ENCODE results near the gene TFE3.

TFE3 gene
- total RNA-seq, result 34.5 to 103 (median 57.7) reads per million in 17 experiments

DNA sequence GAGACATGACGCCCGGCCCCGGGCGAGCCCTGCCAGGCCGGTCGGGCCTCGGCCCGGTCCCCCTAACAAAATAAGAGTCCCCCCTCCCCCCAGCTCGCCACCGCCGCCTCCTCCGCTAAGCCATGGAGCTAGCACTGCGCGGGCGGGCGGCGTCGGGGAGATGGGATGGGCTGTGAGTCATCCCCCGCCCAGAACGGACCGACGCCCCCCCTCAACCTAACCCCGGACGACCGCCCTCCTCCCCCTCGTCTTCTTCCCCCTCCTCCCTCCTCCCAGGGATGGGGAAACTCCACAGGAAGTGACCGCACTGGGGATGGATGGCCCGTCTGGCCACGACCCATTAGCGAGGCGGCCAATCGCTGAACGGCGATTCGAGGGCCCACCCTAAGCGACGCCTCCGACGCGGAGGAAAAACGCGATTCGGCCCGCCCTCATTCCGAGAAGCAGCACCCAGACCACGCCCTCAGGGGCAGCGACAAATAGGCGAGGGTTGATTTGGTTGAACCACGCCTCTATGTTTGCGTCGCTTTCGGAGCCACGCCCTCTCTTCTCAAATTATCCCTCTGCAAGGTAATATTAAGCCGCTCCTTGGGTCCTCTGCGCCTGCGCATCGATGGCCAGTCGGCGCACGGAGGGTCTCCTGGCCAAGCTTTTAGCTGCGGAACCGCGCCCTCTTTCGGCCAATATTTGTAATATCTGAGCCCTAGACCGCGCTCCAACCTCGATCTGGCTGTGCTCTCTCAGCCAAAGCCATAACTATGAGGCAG is at the start of gene TFE3:
TSS of gene TFE3 (minus strand) at position 138 of the 767 bp plus-strand sequence. CDS start at position 7, 131 bp downstream.
- DNase-seq, result peak; percentile 96 to 98 (median 97)

- DNase-seq, result no peak
Observed at GRCh38 chrX:49089553-49089952, 46.4 kb upstream of the TFE3 start.

DNA sequence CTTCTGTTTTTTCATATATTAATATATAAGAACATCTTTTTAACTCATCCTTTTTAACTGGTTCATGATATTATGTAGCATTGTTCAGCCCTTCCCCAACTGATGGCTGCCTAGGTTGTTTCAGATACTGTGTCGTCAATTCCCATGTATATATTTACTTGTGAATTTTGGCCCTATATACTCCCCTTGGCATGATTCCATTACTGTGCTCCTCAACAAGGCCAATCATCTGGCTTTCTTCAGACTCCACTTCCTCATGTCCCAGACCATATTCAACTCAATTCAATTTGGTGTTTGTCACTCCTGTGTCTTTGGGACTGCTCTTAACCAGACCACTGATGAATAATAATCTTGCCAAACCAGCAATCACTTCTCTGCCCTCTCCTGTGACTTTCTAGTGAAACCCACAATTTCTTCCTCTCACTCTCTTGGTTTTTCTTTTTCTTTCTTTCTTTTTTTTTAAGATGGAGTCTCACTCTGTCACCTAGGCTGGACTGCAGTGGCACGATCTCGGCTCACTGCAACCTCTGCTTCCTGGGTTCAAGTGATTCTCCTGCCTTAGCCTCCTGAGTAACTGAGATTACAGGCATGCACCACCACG is 39.2 kb upstream of the TFE3 start:
- no peak for DNase-seq

DNA sequence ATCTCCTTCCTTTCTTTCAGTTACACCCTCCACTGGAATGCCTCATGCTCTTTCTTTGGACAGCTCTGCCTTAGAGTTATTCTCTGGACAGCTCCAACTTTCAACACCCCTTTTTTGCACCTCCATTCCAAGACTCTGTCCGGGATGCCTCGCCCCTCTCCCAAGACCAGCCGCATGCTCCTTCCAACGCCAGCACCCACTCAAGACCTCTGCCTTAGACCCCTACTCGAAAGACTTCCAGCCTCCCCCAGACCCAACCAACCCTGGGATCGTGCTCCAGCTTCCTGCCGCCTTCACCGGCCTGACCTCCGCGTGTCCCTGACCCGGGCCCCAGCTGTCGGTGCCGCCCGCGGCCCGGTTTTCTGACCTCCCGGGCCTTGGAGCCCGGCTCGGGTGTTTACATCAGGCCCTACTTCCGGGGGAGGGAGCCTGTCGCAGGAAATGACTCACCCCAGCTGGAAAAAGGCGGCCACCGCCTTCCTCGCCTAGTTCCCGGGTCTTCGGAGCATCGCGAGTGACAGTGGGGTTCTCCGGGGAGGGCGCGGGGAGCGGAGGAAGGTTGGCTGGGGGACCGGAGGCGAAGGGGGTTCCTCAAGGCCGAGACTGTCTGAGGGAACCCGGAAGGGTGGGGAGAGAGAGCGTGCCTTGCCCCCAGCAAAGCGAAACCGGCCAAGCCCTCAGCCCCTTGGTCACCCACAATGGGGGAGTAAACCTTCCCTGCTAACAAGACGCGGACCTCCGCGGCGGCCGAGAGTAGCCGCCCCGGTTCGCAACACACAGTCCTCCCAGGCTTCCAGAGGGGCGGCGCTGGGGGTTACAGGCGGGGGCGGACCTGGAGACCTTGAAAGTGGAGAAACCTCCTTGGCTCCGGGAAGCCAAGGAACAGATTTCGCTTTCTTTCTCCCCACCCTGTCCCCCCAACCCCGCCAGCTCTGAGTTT is 36.6 kb upstream of the TFE3 start, which contains the start of gene WDR45:
TSS of gene WDR45 (minus strand) at position 399 of the 940 bp plus-strand sequence. CDS start 1,792 bp downstream, outside the sequence.
- peak; percentile 58 to 82 (median 78) for DNase-seq

DNA sequence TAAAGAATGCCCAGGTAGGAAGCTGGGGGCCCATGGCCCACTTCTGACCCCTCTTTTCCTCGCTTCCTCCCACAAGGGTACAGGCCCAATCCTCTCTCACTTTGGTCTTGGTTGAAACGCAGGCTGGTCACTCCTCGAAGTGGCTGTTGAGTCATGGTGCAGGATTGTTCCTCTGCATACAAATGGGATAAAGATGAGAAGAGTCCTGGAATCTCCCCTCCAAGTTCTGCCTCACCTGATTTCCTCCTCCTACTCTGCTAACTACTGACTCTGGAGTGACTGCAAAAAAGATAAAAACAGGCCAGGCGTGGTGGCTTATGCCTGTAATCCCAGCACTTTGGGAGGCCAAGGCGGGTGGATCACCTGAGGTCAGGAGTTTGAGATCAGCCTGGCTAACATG is 34.8 kb upstream of the TFE3 start:
- no peak for DNase-seq

DNA sequence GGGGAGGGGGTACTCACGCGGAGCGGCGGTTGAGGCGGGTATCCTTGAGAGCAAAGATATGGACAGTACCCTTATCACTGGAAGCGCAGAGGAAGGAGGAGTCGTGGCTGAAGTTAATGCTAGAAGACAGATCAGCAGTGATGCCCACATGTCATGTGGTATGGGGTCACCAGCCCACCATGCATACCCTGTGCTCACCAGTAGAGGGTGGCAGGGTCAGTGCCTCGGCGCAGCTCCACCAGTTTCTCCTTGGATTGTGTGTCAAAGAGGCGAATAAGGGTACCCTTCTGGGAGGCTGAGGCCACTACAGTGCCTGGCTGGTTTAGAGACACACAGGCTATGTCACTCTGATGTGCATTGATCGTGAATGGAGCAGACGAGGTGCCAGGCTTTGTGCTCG is 32.2 kb upstream of the TFE3 start:
- no peak for DNase-seq

DNA sequence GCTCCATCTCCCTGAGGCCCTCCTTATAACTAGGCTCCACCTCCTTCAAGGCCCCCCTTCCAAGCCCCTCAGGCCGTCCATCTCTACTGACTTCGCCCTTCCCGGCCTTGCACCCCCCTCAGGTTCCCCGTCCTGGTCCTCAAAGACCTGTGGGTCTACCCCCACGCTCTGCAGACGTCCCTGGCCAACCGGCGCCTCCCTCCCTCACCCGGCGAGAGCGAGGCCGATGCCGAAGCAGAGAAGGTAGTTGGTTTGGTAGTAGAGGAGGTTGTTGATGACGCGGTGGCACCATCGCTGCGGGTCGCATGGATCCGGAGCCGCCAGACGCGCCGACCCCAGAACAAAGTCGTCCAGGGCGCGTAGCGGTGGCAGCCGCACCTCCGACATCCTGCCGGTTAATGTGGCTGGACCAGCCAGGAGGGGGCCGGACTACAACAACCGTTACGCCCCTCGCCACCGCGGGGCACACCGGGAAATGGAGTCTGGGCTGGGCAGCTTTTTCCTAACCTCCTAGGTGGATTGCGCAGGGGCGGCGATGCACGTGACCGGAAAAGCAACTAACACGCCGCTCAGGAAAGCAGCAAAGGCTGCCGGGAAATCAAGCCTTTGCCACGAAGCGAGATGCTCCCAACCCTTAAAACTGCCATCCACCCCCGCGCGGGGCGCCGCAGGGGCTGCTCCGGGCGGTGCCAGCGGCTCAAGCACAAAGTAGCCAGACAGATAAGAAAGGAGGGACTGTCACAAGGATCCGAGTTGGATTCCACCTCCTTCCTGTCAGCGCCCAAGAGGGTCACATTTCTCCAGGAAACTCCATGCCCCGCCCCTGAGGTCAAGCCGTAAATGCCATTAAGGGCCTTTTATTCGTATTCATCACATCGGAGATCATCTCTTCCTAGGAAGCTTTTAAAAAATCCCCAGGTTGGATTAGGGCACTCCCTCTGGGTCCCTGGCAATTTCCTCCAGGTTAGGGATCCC is 30.7 kb upstream of the TFE3 start, which contains the start of gene PRAF2:
TSS of gene PRAF2 (minus strand) at position 402 of the 975 bp plus-strand sequence. CDS start at position 387, 15 bp downstream.
- DNase-seq, result peak; percentile 76 to 89 (median 84)

DNA sequence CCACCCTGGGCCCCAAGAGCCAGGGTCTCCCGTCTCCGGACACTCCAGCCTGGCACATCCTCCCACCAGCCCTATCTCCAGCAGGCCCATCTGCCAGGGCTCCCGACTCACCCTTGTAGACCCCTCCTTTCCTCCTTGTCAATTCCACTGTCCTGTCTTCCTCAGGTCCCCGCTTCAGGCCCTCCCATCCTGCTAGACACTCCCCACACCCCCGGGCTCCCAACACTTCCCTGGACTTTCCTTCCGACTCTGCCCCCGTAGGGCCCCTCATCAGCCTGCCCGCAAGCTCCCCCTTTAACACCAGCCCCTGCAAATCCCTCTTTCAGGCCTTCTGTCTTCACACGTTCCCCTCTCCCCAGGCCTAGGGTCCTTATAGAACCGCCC is 29.5 kb upstream of the TFE3 start:
- no peak for DNase-seq

GRCh38 chrX:49071877-49072711 is 28.9 kb upstream of the TFE3 start:
- no peak for DNase-seq

DNA sequence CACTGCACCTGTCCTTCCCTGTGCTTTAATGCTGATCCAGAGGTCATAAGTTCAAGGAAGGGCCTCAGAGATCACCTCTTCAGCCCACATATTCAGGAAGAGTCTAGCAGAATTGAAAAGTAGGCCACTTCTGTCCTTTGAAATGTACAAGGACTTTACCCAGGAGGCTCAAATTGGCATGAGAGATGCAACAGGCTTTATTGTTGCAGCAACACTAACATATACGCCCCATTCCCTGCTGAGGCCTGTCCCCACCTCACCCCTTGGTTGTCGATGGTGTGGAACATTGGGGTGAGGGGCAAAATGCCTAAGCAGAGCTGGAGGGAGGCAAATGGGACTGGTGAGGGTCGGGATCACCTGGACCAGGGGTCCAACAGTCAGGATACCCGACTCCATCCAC is 27.8 kb upstream of the TFE3 start:
- no peak for DNase-seq

GRCh38 chrX:49069038-49069437 is 25.9 kb upstream of the TFE3 start:
- DNase-seq, result no peak

DNA sequence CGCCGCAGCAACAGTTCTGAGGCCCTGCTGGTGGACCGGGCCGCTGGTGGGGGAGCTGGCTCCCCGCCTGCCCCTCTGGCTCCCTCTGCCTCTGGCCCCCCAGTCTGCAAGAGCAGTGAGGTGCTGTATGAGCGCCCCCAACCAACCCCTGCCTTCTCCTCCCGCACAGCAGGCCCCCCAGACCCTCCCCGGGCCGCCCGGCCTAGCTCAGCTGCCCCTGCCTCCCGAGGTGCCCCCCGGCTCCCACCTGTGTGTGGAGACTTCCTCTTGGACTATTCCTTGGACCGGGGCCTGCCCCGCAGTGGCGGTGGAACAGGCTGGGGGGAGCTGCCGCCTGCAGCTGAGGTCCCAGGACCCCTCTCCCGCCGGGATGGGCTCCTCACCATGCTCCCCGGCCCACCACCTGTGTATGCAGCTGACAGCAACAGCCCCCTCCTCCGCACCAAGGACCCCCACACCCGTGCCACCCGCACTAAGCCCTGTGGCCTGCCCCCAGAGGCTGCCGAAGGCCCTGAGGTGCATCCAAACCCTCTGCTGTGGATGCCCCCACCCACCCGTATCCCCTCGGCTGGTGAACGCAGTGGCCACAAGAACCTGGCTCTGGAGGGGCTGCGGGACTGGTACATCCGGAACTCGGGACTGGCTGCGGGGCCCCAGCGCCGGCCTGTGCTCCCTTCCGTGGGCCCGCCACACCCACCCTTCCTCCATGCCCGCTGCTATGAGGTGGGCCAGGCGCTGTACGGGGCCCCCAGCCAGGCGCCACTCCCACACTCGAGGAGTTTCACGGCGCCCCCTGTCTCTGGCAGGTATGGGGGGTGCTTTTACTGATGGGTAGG is 24.3 kb upstream of the TFE3 start:
- no peak for DNase-seq

GRCh38 chrX:49066690-49067089 is 23.5 kb upstream of the TFE3 start:
- no peak for DNase-seq

- DNase-seq, result no peak
Observed at GRCh38 chrX:49066278-49066677, 23.1 kb upstream of the TFE3 start.

DNA sequence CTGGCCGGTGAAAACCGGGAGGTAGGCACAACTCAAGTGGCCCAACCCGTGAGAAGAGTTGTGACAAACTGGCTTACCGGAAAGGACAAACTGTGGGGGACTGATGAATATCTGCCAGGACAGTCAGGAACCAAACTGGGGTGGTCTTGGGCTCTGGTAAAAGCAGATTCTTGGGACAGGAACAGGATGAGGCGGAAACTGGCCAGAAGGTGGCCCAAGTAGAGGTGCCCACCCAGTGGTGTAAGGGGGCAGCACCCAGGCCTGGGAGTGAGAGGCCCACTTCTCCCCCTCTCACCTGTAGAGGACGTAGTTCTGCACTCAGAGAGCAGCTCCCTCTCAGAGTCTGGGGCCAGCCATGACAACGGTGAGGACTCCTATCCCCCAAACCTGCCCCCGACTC is 21.6 kb upstream of the TFE3 start:
- no peak for DNase-seq

DNA sequence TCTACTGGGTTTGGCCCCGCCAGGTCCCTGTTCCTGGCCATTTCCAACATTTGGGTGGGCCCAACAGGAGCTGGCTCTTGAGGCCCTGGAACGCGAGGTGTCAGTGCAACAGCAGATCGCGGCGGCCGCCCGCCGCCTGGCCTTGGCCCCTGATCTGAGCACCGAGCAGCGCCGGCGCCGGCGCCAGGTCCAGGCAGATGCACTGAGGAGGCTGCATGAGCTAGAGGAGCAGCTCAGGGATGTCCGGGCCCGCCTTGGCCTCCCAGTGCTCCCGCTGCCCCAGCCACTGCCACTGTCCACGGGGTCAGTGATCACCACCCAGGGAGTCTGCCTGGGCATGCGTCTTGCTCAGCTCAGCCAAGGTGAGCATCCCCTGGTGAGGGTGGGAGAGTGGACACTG is 21.1 kb upstream of the TFE3 start:
- no peak for DNase-seq

DNA sequence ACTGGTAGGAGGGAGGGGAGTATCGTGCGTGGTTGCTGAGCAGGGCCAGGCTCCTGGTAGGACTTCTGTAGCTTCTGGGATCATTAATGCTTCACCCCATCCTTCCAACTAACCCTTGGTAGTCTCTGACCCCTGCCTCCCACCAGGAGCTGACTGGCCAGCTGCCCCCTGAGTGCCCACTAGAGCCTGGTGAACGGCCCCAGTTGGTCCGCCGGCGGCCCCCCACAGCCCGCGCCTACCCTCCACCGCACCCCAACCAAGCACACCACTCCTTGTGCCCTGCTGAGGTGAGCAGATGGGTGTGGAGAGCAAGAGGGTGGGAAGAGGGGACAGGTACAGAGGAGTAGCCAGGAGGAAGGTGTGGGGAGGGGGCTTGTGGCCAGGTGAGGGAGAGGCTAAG is 20.6 kb upstream of the TFE3 start:
- DNase-seq, result no peak

- DNase-seq, result no peak
Observed at GRCh38 chrX:49061916-49062315, 18.8 kb upstream of the TFE3 start.

DNA sequence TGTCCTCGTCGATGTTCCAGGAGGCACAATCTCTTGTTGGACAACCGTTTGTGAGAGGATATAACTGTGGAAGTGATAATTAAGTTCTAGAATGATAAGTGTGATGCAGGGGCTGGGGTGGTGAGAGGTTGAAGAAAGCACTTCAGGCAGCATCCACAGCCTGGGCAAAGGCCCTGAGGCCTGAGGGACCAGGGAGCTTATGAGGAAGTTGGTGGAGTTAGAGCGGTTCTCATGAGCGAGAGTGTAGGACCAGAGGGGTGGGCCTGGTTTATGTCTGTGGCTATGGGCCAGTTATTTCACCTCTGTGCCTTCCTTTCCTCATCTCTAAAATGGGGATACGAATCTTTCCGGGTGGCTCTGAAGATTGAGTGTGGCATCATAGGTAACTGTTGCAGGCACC is 18.3 kb upstream of the TFE3 start:
- no peak for DNase-seq

DNA sequence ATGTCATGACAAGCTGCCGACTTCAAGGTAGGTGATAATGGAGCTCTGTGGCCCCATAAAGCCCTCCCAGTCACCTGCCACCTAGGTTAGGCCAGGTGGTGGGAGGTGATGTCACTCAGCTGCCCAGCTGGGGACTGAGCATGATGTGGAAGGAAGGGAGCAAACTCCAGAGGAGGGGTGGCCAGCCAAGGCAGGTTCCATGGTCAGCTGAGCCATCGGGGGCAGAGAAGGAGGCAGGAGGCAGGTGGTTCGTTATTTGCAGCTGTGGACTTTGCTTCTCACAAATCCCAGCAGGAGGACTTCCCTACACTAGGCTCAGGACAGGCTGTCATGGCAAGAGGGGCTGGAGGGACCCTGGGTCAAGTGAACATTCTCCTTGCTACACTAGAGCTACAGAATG is 17.8 kb upstream of the TFE3 start:
- no peak for DNase-seq

Measured in suppressor macrophage (primary cell).